Effector CD4-positive, alpha-beta T cell (primary cell): Measurements from ENCODE around the gene FGF18.
"Not testable (repeated sequence)": the region's sequence is repeated elsewhere in the genome, so short reads cannot be mapped to it uniquely, and the experiment has no call there.

Source experiments
- DNase-seq: peaks from one replicate; pipeline ENCODE4 v3.0.0-alpha.2; 2020
- total RNA-seq: gene quantifications from one replicate; lab custom pipeline; 2026; lab: John Stamatoyannopoulos, UW

Gene FGF18, protein sequence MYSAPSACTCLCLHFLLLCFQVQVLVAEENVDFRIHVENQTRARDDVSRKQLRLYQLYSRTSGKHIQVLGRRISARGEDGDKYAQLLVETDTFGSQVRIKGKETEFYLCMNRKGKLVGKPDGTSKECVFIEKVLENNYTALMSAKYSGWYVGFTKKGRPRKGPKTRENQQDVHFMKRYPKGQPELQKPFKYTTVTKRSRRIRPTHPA
- 8.8 reads per million, percentile 29 among the genes with 10 or more reads in this experiment for total RNA-seq

- peak; percentile 9 for DNase-seq
These were observed at the start of gene FGF18 for GRCh38 chr5:171418982-171419687. TSS of gene FGF18 (plus strand) at chr5:171419647. CDS start at chr5:171420200, 553 bp downstream.

DNA sequence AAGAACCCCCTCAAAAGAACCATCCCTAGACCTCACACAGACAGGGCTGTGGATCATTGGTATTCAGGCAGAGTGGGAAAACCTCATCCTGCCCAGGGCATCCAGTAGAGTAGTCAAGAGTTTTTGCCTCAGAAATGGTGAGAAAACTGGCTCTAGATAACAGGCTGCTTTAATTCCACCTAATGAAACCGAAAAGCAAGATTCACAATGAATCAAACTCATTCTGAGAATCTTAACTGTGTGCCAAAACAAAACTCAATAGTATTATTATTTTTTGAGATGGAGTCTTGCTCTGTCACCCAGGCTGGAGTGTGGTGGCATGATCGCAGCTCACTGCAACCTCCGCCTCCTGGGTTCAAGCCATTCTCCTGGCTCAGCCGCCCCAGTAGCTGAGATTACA is 49.5 kb upstream of the FGF18 start:
- no peak for DNase-seq

DNA sequence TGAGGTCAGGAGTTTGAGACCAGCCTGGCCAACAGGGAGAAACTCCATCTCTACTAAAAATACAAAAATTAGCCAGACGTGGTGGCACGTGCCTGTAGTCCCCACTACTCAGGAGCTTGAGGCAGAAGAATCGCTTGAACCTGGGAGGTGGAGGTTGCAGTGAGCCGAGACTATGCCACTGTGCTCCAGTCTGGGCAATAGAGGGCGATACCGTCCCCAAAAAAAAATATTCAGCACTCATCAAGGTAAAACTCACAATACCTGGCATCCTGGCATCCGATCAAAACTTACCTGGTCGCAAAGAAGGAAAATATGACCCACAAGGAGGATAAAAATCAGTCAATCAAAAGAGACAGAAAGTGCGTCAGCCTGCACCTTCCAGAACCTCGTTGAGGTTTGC is 48.6 kb upstream of the FGF18 start:
- DNase-seq = not testable (repeated sequence)

GRCh38 chr5:171371326-171371725 is 48.1 kb upstream of the FGF18 start:
- no peak for DNase-seq

GRCh38 chr5:171379961-171380360 is 39.5 kb upstream of the FGF18 start:
- no peak for DNase-seq

DNA sequence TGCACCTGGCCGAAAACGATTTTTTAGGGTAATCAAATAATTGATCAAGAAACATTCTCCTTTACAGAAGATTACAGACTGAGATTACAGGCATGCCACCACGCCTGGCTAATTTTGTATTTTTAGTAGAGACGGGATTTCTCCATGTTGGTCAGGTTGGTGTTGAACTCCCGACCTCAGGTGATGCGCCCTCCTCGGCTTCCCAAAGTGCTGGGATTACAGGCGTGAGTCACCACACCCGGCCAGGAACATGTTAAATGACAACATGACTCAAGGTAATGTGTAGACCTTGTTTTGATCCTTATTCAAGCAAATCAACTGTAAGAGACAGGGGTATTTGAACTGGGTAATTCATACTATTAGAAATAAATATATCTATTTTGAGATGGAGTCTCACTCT is 35.0 kb upstream of the FGF18 start:
- DNase-seq = not testable (repeated sequence)

DNA sequence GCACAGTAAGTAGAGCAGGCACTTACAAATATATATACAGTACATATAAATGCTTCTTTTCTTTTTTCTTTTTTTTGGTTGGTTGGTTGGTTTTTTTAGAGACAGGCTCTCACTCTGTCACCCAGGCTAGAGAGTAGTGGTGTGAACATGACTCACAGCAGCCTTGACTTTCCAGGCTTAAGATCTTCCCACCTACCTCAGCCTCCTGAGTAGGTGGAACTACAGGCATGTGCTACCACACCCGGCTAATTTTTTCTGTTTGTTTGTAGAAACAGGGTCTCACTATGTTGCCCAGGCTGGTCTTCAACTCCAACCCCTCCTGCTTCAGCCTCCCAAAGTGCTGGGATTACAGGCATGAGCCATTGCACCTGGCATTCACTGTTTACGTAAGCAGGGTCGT is 34.4 kb upstream of the FGF18 start:
- DNase-seq = not testable (repeated sequence)

DNA sequence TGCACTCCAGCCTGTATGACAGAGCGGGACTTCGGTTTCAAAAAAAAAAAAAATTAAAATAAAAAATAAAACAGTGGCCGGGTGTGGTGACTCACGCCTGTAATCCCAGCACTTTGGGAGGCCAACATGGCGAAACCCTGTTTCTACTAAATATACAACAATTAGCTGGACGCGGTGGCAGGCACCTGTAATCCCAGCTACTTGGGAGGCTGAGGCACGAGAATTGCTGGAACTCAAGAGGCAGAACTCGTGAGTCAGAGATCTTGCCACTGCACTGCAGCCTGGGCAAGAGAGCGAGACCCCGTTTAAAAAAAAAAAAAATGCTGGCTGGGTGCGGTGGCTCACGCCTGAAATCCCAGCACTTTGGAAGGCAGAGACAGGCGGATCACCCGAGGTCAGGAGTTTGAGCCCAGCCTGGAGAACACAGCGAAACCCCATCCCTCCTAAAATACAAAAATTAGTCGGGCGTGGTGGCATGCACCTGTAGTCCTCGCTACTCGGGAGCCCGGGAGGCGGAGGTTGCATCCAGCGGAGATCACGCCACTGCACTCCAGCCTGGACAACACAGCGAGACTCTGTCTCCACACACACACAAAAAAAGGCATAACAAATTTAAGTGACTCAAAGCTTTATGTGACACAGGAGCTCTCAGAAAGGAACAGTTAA is 33.3 kb upstream of the FGF18 start:
- DNase-seq = no peak

DNA sequence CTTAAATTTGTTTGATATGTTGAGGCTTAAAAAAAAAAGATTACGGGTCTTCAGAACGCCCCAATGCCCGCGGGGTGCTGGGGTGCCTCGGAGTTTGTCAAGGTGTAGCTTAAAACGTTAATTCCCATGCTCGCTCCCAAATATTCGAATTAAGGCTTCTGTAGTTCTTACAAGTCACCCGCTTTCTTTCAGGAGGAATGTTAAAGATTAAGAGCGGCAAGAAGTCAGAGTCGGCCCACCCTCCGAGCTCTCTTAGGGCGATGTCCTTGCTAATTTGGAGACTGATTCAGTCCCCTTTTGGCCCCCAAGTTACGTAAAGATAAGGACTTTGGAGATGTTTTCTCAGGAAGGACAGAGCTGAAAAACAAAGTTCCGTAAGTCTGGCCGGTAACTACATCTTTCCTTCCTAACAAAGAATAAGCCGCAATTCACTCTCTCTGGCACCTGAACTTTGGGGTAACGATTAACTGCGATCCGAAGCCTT is 32.5 kb upstream of the FGF18 start:
- no peak for DNase-seq

- DNase-seq = peak; percentile 94
These were observed 32.0 kb upstream of the FGF18 start, which contains the start of gene NPM1 for GRCh38 chr5:171387345-171387969. TSS of gene NPM1 (plus strand) at chr5:171387849. CDS start at chr5:171387949, 100 bp downstream.

DNA sequence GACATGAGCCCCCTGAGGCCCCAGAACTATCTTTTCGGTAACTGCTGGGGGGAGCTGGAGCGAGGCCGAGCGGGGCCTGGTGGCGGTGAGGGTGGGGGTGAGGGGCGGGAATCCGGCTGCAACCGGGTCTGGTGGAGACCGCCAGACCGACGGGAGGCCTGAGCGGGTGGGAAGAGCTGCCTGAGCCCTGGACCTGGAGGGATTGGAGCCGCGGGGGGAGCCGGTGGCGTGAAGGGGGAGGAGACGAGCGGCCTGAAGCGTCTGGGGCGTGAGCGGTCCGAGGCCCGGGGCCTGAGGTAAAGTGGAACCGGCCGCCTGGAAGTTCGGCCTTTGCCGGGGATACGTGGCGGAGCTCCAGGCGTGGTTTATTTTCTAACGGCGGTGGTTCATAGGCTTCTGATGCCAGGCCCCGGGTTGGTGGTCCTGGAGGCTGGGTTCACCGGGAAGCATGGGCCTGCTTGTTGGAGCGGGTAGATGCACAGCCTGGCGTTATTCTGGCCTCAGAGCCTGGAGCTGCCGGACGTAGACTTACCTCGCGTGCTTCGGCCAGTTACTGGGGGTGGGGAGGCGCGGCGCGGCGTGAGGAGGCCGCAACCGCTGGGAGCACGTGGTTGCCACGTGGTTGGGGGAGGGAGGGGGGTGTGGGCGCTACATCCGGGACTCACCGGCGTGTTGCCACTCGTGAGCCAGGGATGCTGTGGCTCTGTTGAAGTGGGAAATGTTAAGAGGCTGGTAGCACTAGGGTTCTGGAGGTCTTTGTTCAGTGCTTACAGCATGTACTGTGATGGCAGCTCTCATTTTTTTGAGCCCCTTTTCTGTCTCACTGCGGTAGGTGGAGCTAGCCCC is 31.3 kb upstream of the FGF18 start:
- peak; percentile 71 for DNase-seq

DNA sequence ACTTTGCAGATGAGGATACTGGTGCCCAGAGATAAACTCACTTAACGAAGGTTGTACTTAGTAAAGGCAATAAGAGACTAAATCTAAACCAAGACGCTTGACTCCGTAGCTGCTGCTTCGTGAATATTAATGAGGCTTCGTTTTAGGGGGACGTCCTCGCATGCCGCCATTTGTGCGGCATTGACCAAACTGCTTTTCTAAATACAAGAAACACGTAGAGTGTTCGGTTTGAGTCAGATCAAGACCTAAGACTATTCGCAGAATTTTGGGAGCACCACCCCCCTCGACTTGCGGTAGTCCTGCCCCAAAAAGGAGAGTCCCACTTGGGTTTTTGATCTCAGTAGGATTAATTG is 30.7 kb upstream of the FGF18 start:
- DNase-seq = no peak

DNA sequence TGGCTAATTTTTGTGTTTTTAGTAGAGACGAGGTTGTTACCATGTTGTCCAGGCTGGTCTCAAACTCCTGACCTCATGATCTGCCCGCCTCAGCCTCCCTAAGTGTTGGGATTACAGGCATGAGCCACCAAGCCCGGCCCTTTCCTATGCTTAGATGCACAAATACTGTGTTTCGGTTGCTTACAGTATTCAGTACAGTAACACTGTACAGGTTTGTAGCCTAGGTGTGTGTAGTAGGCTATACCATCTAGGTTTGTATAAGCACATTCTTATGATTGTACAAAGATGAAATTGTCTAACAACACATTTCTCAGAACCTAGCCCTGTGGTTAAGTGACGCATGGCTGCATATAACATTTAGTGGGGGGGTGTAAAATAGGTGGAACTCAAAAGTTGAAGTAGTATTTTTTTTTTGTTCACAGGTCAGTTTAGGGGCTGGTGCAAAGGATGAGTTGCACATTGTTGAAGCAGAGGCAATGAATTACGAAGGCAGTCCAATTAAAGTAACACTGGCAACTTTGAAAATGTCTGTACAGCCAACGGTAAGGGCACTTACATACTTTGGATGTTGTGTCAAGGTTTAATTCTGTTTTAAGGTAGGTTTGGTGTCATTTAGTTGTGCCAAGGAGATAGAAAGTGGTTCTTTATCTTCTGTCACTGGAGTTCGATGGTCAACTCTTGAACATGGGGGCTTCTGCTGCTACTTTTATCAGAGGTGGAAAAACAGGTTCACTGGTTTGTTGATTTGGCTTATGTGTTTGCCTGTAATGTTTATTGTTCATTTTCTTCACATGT is 28.4 kb upstream of the FGF18 start:
- no peak for DNase-seq

DNA sequence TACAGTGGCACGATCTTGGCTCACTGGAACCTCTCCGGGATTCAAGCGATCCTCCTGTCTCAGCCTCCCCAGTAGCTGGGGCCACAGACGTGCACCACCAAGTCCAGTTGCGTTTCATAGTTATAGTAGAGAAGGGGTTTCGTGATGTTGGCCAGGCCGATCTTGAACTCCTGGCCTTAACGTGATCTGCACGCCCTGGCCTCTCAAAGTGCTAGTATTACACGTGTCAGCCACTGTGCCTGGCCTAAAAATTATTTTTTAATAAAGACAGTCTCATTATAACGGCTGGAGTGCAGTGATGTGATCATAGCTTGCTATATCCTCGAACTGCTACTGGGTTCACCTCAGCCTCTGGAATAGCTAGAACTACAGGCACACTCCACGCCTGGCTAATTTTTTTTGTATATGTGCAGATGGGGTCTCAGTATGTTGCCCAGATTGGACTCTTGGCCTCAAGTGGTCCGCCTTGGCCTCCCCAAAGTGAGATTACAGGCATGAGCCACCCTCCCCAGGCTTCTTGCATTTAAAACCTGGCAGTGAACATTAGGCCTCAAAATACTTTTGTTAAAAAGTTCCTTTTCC is 27.4 kb upstream of the FGF18 start:
- DNase-seq = no peak

- no peak for DNase-seq
These were observed 26.8 kb upstream of the FGF18 start for GRCh38 chr5:171392585-171393159.

- DNase-seq = no peak
These were observed 24.4 kb upstream of the FGF18 start for GRCh38 chr5:171395042-171395441.

DNA sequence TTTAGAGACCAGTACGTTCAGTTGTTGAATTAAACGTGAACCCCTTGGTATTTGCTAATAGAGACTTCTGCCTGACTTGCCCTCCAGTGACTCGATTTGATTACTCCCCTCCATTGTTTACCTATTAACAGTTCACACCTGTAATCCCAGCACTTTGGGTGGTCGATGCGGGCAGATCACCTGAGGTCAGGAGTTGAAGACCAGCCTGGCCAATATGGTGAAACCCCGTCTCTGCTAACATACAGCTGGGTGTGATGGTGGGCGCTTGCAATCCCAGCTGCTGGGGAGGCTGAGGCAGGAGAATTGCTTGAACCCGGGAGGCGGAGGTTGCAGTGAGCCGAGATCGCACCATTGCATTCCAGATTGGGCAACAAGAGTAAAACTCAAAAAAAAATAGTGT is 22.9 kb upstream of the FGF18 start:
- DNase-seq = not testable (repeated sequence)

DNA sequence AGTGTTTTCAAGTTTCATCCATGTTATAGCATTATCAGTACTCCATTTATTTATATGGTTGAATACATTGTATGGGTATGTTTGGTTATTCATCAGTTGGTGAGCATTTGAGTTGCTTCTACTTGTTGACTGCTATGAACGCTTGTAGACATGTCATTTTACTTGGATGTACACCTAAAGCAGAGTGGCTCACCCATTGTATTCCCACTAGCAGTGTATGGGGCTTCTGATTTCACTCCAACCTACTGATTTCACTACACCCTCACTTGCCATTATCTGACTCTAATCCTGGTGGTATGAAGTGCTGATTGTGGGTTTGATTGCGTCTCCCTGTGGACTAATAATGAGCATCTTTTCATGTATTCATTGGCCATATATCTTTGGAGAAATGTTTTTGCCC is 22.3 kb upstream of the FGF18 start:
- no peak for DNase-seq

DNA sequence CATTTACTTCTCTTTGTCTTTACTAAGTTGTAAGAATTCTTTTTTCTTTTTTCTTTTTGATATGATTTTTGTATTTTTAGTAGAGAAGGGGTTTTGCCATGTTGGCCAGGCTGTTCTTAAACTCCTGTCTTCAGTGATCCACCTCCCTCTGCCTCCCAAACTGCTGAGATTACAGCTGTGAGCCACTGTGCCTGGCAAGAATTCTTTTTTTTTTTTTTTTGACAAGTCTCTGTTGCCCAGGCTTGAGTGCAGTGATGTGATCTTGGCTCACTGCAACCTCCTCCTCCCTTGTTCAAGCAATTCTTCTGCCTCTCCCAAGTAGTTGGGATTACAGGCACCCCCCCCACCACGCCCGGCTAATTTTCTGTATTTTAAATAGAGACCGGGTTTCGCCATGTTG is 21.8 kb upstream of the FGF18 start:
- no peak for DNase-seq

DNA sequence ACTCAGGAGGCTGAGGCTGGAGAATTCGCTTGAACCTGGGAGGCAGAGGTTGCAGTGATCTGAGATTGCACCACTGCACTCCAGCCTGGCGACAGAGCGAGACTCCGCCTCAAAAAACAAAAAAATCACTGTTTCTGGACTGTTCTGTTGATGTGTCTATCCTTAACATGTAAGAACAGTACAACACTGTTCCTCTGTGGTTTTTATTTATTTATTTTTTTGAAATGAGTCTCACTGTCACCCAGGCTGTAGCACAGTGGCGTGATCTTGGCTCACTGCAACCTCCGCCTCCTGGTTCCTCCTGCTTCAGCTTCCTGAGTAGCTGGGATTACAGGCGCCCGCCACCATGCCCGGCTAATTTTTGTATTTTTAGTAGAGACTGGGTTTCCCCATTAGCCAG is 20.8 kb upstream of the FGF18 start:
- not testable (repeated sequence) for DNase-seq

DNA sequence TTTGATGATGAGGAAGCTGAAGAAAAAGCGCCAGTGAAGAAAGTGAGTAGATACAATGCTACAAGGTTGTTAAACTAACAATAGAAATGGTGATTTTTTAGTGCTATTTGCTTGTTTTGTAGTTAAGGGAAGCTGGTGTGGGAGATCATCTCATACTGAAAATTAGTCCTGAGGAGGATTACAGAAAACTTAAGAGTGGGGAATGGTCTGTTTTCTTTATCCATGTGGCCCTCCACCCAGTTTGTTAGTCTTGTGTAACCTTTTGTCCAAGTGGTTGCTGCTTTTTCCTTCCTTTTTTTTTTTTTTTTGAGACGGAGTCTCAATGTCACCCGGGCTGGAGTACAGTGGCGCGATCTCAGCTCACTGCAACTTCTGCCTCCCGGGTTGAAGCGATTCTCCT is 19.3 kb upstream of the FGF18 start:
- no peak for DNase-seq
